Measurements from ENCODE around the gene COX15.

GRCh38 chr10:99709480-99710229 is 22.3 kb downstream of the COX15 start:
- TF ChIP-seq TARDBP (IDR thresholded peaks at IDR 0.05) (no peak), BHLHE40 (IDR thresholded peaks at IDR 0.05; ENCODE audit: borderline replicate concordance) (no peak), FOXM1 (IDR thresholded peaks at IDR 0.05; ENCODE audit: borderline replicate concordance) (no peak), FOXA1 (IDR thresholded peaks at IDR 0.05) (no peak), ELF4 (IDR thresholded peaks at IDR 0.05) (no peak), SUZ12 (IDR thresholded peaks at IDR 0.05) (no peak), NFRKB (IDR thresholded peaks at IDR 0.05) (no peak)

Data from HEK293T (cell line).